ENCODE measurements around the gene PRKCA.

The PRKCA gene

GRCh38 chr17:66859353-66859752, 556.9 kb downstream of the PRKCA start:
- no peak for DNase-seq

GRCh38 chr17:66860204-66860603, 557.8 kb downstream of the PRKCA start:
- no peak for DNase-seq
